Naive B cell (primary cell): Measurements from ENCODE around the gene DBN1. TPM values are rescaled to one million over a fixed set of nuclear protein-coding genes. Genes with fewer than 3 reads are reported as not detected.
A peak's percentile ranks its signal among the peaks of the same experiment; 100 is the strongest.
"Not testable (repeated sequence)": the region's sequence is repeated elsewhere in the genome, so short reads cannot be mapped to it uniquely, and the experiment has no call there.

ENCODE experiments used
- ATAC-seq, 2 donors: fragments of 150-1000 bp; cut with Tn5 transposase; 2 replicates each; pipeline ENCODE4 v1.10.0; 2021; ENCODE audit warnings: low read depth in 2 of 2, mild to moderate bottlenecking in 2 of 2, moderate library complexity in 2 of 2
- DNase-seq: peaks from one replicate; pipeline ENCODE4 v3.0.0; 2022
- H3K27ac Mint-ChIP-seq, 6 donors: one replicate each; pipeline ENCODE4 v1.8.0; 2020 to 2022; ENCODE audit warnings: mild to moderate bottlenecking in 6 of 6, mixed read lengths in 6 of 6, moderate library complexity in 5 of 6, inconsistent platforms in 2 of 6
- H3K27me3 Mint-ChIP-seq, 3 donors: one replicate each; pipeline ENCODE4 v1.8.0; 2021 to 2022; ENCODE audit warnings: mixed read lengths in 3 of 3, mild to moderate bottlenecking in 1 of 3
- H3K36me3 Mint-ChIP-seq, 2 donors: one replicate each; pipeline ENCODE4 v1.8.0; 2020 to 2022; ENCODE audit warnings: mixed read lengths in 2 of 2, inconsistent platforms in 1 of 2, mild to moderate bottlenecking in 1 of 2
- H3K4me1 Mint-ChIP-seq, 3 donors: one replicate each; pipeline ENCODE4 v1.8.0; 2020 to 2022; ENCODE audit warnings: mixed read lengths in 3 of 3, inconsistent platforms in 1 of 3, mild to moderate bottlenecking in 1 of 3, moderate library complexity in 1 of 3
- H3K4me3 Mint-ChIP-seq, 8 donors: one replicate each; pipeline ENCODE4 v1.8.0; 2020 to 2022; ENCODE audit warnings: mild to moderate bottlenecking in 8 of 8, mixed read lengths in 8 of 8, moderate library complexity in 8 of 8, inconsistent platforms in 2 of 8
- H3K9me3 Mint-ChIP-seq, 7 donors: one replicate each; pipeline ENCODE4 v1.8.0; 2020 to 2022; ENCODE audit warnings: mixed read lengths in 7 of 7, mild to moderate bottlenecking in 5 of 7, inconsistent platforms in 2 of 7, moderate library complexity in 1 of 7
- polyA plus RNA-seq, 6 donors: library from polyadenylated mRNA; unstranded; fragments of 300-500 nt; fragmentation: Illumina TruSeq; gene quantifications; one replicate each; pipeline ENCODE4 v1.2.3, GENCODE V29; 2021; ENCODE audit warnings: low read depth in 6 of 6

The DBN1 gene
- polyA plus RNA-seq, 6 donors from 2014 or later, result 0.31 to 1.9 (median 0.65) TPM; not detected in 2

DNA sequence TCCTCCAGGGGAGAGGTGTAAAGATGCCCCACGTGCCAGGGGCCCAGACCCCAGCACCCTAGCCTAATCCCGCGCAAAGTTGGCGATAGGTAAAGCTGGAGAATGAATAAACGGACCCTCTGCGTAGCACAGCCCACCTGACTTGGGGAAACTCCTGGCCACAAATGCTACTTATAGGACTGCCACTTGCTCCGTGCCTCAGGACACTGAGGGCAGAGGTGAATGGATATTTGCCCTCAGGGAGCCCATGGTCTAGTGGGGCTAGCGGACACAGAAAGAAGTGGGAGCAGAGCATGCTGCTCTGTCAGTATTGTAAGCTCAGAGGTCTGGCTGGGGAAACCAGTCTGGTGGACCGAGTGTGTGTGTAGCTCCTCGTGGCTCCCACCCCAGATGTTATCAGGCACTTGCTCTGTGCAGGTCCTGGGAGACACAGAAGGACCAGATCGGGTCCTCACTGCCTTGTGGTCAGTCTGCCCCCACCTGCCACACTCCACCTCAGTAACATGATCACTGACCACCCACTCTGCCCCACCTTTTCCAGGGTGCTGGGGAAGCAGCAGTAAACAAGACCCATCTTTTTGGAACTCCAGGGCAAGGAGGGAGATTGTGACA lies 46.1 kb downstream of the DBN1 start:
- no peak for ATAC-seq
- H3K4me1 Mint-ChIP-seq, result peaks cover 53 to 65% (median 59%) of the 10 kb centered on the region in 3 donors
- DNase-seq, result no peak
- H3K27ac Mint-ChIP-seq, result peak overlapping the region; percentile 95 to 99 (median 96)
- H3K9me3 Mint-ChIP-seq, result no peaks in the 10 kb centered on the region
- H3K27me3 Mint-ChIP-seq, result no peaks in the 10 kb centered on the region
- H3K36me3 Mint-ChIP-seq, result no peaks in the 10 kb centered on the region
- H3K4me3 Mint-ChIP-seq, result peak overlapping the region; percentile 83 to 97 (median 93)

DNA sequence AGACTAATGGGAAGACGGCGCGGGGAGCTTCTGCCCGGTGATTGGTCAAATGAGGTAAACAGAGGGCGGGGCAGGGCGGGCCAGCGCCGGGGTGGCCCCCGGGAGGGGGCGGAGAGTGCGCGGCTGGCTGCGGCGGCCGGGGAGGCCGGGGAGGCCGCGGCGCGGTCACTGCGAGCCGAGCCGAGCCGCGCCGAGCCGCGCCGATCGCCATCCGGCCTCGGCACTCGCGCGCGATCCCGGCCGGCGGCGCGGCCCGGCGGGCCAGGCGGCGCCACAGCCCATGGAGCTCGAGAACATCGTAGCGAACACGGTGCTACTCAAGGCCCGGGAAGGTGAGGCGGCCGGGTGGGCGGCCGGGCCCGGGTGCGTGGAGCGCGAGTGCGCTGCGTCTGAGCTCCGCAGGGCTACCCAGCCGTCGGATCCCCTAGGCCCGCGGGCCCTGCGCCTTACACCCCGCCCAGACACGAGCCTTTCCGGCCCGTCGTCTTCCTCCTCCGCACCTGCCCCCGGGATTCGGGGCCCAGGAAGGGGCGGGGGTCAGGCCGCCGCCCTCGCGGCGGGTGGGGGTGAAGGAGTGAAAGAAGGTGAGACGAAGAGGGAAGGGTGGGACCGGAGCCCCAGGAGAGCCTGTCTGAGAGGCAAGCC lies 46.7 kb downstream of the DBN1 start, which contains the start of gene GRK6:
TSS of gene GRK6 (plus strand) at position 111 of the 645 bp plus-strand sequence. CDS start at position 281, 170 bp downstream.
- Mint-ChIP-seq H3K4me3 (peak within 1 kb of the TSS; percentile 83 to 100 (median 93)), H3K27me3 (no peaks in the 10 kb centered on the region), H3K27ac (peak within 1 kb of the TSS; percentile 96 to 99 (median 98)), H3K36me3 (no peaks in the 10 kb centered on the region), H3K9me3 (no peaks in the 10 kb centered on the region), H3K4me1 (peaks cover 49 to 59% (median 54%) of the 10 kb centered on the region in 3 donors)
- DNase-seq (peak; percentile 78), ATAC-seq (peak; percentile 11 to 13)

DNA sequence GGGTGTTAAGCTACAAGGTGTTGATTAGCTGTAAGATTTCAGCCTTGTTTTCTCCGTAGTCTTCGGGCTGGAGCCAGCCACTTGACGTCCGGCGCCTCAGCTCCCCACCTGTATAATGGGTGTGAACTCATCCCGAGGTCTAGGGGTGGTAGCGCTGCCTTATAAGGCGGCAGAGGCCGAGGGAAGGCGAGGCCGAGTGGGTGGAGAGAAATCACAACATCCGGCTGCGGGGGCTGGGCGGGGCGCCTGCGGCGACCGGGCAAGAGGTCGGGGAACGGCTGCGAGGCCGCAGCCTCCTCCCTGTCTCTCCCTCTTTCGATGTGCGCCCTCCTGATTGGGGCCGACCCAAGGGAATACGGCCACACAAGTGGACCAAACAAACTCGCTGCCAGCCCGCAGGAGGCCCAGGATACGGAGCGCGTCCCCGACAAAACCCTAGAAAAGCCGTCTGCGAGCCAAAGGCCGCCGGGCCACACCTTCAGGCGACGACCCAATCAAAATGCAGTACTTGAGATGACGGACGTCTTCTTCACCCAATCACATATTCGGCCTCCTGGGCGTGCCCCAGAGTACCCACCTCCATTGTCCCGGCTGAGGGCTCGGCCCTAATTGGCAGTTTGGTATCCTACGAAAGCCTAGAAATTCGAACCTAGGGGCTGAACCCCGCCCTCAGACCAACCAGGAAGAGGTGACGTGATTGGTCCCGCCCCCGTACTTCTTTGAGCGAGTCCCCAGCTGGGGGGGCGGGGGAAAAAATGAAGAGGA lies 47.5 kb downstream of the DBN1 start:
- H3K4me3 Mint-ChIP-seq, result peak overlapping the region; percentile 83 to 100 (median 92)
- no peaks in the 10 kb centered on the region for H3K36me3 Mint-ChIP-seq
- H3K27ac Mint-ChIP-seq, result peak overlapping the region; percentile 96 to 99 (median 98)
- peaks cover 43 to 52% (median 47%) of the 10 kb centered on the region in 3 donors for H3K4me1 Mint-ChIP-seq
- peak; percentile 80 to 81 for ATAC-seq
- H3K9me3 Mint-ChIP-seq, result no peaks in the 10 kb centered on the region
- H3K27me3 Mint-ChIP-seq, result no peaks in the 10 kb centered on the region
- peak; percentile 100 for DNase-seq

GRCh38 chr5:177425196-177425800 lies 48.1 kb downstream of the DBN1 start:
- Mint-ChIP-seq H3K27ac (peak overlapping the region; percentile 91 to 99 (median 98)), H3K27me3 (no peaks in the 10 kb centered on the region), H3K36me3 (no peaks in the 10 kb centered on the region), H3K4me1 (peaks cover 36 to 45% (median 40%) of the 10 kb centered on the region in 3 donors), H3K4me3 (peak overlapping the region; percentile 83 to 100 (median 92)), H3K9me3 (no peaks in the 10 kb centered on the region)
- no peak for DNase-seq
- ATAC-seq, result no peak

DNA sequence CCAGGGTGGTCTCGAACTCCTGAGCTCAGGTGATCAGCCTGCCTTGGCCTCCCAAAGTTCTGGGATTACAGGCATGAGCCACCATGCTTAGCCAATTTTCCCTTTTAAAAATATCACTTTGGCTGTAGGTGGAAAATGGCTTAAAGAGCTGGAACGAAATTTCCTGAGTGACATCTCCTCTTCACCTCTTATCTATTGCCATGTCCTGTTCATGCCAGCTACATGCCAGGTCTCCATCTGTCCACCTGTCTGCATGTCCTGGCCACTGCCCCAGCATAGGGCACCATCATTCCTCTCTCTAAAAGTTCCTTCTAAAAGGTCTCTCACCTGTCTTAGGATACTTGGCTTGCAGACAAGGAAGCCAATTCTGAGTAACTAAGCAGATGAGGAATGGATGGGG lies 49.8 kb downstream of the DBN1 start:
- Mint-ChIP-seq H3K36me3 (no peaks in the 10 kb centered on the region), H3K9me3 (no peaks in the 10 kb centered on the region), H3K27me3 (no peaks in the 10 kb centered on the region), H3K27ac (no peak overlapping the region), H3K4me3 (no peak overlapping the region), H3K4me1 (peaks cover 21 to 29% (median 24%) of the 10 kb centered on the region in 3 donors)
- ATAC-seq (no peak), DNase-seq (no peak)

DNA sequence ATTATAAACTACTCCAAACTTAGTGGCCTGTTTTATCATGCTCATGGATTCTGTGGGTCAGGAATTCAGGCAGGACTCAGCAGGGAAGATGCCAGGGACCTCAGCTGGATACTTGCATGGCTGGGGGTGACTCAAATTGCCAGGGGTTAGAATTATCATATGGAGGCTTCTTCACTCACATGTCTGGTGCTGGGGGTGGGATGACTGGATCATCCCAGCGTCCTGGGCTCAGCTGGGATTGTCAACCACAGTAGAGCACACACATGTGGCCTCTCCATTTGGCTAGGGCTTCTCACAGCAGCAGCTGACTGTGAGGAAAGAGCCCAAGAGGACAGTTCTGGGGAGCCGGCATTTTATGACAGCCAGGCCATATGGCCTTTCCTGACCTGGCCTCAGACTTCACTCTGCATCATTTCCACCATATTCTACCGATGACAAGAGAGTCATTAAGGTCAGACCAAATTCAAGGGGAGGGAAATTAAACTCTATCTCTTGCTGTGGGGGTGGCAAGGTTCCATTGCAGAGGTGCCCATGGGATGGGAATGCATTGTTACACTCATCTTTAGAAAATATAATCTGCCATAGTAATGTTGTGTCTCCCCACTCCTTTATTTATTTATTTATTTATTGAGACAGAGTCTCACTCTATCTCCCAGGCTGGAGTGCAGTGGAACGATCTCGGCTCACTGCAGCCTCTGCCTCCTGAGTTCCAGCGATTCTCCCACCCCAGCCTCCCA lies 52.2 kb downstream of the DBN1 start:
- ATAC-seq (no peak), DNase-seq (no peak)
- H3K27me3 Mint-ChIP-seq, result no peaks in the 10 kb centered on the region
- peaks cover 8 to 13% (median 10%) of the 10 kb centered on the region in 3 donors for H3K4me1 Mint-ChIP-seq
- H3K36me3 Mint-ChIP-seq, result no peaks in the 10 kb centered on the region
- H3K4me3 Mint-ChIP-seq, result no peak overlapping the region
- no peaks in the 10 kb centered on the region for H3K9me3 Mint-ChIP-seq
- H3K27ac Mint-ChIP-seq, result peak overlapping the region in 1 of 6 donors; percentile 69

DNA sequence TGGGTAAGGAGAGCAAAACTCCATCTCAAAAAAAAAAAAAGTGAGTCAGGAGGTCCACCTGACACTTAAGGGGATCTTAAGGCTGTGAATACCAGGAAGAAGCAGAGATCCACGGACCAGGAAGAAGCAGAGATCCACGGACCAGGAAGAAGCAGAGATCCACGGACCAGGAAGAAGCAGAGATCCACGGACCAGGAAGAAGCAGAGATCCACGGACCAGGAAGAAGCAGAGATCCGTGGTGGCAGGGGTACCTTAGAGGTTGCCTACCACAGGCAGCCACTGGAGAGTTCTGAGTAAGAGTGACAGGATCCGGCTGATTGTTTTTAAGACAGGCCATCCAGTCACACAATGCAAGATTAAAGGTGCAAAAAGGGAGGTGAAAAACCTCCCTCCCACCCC lies 53.0 kb downstream of the DBN1 start:
- ATAC-seq, H3K36me3 Mint-ChIP-seq, H3K9me3 Mint-ChIP-seq, DNase-seq, H3K27ac Mint-ChIP-seq, H3K4me3 Mint-ChIP-seq, H3K4me1 Mint-ChIP-seq, H3K27me3 Mint-ChIP-seq: not testable (repeated sequence)

DNA sequence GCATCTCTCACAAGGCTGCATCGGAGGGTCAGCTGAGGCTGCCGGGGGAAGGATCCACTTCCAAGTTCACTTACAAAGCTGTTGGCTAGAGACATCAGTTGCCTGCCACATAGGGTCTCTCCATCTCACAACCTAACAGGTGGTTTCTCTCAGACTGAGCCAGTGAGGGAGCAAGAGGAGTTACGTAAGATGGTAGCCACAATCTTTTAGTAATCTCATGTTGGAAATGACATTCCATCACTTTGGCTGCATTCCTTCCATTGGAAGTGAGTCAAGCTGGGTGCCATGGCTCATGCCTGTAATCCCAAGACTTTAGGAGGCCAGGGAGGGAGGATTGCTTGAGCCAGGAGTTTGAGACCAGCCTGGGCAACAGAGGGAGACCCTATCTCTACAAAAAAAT lies 54.4 kb downstream of the DBN1 start:
- Mint-ChIP-seq H3K36me3 (no peaks in the 10 kb centered on the region), H3K4me3 (peak overlapping the region in 1 of 8 donors; percentile 42), H3K27ac (no peak overlapping the region), H3K9me3 (no peaks in the 10 kb centered on the region), H3K27me3 (no peaks in the 10 kb centered on the region), H3K4me1 (peaks cover 0 to 4% (median 0%) of the 10 kb centered on the region in 3 donors)
- DNase-seq (no peak), ATAC-seq (no peak)

DNA sequence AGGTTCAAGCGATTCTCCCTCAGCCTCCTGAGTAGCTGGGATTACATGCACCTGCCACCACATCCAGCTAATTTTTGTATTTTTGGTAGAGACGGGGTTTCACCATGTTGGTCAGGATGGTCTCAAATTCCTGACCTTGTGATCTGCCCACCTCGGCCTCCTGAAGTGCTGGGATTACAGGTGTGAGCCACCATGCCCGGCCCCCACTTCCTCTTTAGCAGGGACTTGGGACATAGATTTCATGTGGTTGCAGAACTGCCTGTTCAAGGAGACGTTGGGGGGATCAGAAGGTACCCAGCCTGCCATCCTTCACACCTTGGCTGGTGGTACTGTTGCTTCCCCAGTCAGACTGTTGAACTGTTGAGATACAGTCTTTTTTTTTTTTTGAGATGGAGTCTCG lies 56.4 kb downstream of the DBN1 start:
- not testable (repeated sequence) for H3K9me3 Mint-ChIP-seq, H3K4me3 Mint-ChIP-seq, H3K27ac Mint-ChIP-seq

GRCh38 chr5:177414481-177414880 lies 59.0 kb downstream of the DBN1 start:
- no peak for DNase-seq
- Mint-ChIP-seq H3K4me3 (no peak overlapping the region), H3K36me3 (no peaks in the 10 kb centered on the region), H3K27me3 (no peaks in the 10 kb centered on the region), H3K9me3 (no peaks in the 10 kb centered on the region), H3K27ac (no peak overlapping the region), H3K4me1 (peaks cover 0 to 10% (median 0%) of the 10 kb centered on the region in 3 donors)
- no peak for ATAC-seq

More for the DNA sequence above, 56.4 kb downstream of the DBN1 start:
- not testable (repeated sequence) for H3K27me3 Mint-ChIP-seq, ATAC-seq, H3K36me3 Mint-ChIP-seq, DNase-seq, H3K4me1 Mint-ChIP-seq

GRCh38 chr5:177412603-177413233 lies 60.7 kb downstream of the DBN1 start:
- ATAC-seq (peak in 1 of 2 donors; percentile 27), DNase-seq (no peak)
- H3K4me1 Mint-ChIP-seq, result peaks cover 0 to 10% (median 0%) of the 10 kb centered on the region in 3 donors
- H3K27ac Mint-ChIP-seq, result peak overlapping the region in 1 of 6 donors; percentile 80
- H3K27me3 Mint-ChIP-seq, result no peaks in the 10 kb centered on the region
- H3K9me3 Mint-ChIP-seq, result no peaks in the 10 kb centered on the region
- no peak overlapping the region for H3K4me3 Mint-ChIP-seq
- no peaks in the 10 kb centered on the region for H3K36me3 Mint-ChIP-seq

DNA sequence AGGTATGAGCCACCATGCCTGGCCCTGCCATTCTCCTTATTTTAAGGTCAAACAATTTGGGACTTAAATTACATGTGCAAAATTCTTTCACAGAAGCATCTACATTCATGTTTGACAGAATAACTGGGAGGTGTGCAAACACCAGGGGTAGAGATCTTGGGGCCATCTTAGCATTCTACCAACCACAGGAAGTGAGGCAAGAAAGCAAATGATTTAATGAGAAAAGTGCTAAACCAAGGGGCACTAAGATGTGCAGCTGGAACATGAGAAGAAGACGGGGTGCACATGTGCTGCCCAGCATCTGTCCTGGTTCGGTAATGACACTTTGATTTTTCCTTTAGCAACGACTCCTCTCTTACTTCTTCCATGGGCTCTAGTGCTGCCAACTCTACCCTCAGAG lies 62.9 kb downstream of the DBN1 start:
- ATAC-seq, result no peak
- no peak overlapping the region for H3K4me3 Mint-ChIP-seq

More for the DNA sequence above, 62.9 kb downstream of the DBN1 start:
- H3K4me1 Mint-ChIP-seq, result peaks cover 6 to 24% (median 13%) of the 10 kb centered on the region in 3 donors
- no peaks in the 10 kb centered on the region for H3K36me3 Mint-ChIP-seq
- DNase-seq, result no peak
- H3K27ac Mint-ChIP-seq, result peak overlapping the region in 1 of 6 donors; percentile 24
- H3K9me3 Mint-ChIP-seq, result no peaks in the 10 kb centered on the region
- no peaks in the 10 kb centered on the region for H3K27me3 Mint-ChIP-seq
